ENCODE data around the gene ABCB1. TPM values are rescaled to one million over a fixed set of nuclear protein-coding genes. Genes with fewer than 3 reads are reported as not detected.
"Not testable (repeated sequence)": the region's sequence is repeated elsewhere in the genome, so short reads cannot be mapped to it uniquely, and the experiment has no call there.

ABCB1 gene
- total RNA-seq, 2 donors from 2014 or later = 1.5 to 3.0 TPM

DNA sequence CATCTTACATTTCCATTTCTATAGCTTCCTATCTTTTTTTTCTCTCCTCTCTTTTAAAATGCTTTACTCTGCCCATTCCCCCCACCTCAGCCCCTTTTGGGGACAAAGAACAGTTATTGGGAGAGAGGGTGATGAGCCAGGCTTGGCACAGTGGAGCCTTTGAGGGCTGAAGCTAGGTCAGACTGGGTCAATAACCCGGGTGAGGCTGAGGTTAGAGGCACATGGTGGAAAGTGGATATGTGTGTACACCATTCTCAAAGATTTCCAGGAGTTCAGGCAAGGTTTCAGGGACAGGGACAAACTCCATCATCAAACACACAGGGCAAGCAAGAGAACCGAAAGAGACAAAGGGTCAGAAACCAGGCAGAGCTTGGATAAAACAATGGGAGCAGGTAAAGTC, 136.7 kb downstream of the ABCB1 start:
- no peaks in the 10 kb centered on the region for H3K9me3 ChIP-seq

DNA sequence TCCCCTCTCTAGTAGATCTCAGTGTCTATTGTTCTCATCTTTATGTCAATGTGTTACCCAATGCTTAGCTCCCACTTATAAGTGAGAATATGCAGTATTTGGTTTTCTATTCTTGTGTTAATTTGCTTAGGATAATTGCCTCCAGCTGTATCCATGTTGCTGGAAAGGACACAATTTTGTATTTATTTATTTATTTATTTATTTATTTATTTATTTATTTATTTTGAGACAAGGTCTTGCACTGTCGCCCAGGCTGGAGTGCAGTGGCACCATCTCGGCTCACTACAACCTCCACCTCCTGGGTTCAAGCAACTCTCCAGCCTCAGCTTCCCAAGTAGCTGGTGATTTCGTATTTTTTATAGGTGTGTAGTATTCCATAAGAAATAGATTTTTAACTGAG, 140.2 kb downstream of the ABCB1 start:
- H3K4me1 ChIP-seq; H3K27ac ChIP-seq; H3K4me3 ChIP-seq; DNase-seq (ENCODE audit: low spot score); H3K36me3 ChIP-seq; H3K27me3 ChIP-seq; H3K9me3 ChIP-seq: not testable (repeated sequence)

More for the DNA sequence above, 136.7 kb downstream of the ABCB1 start:
- no peak overlapping the region for H3K4me3 ChIP-seq
- no peaks in the 10 kb centered on the region for H3K36me3 ChIP-seq
- H3K27ac ChIP-seq = no peak overlapping the region
- TF ChIP-seq, protein P1, sequence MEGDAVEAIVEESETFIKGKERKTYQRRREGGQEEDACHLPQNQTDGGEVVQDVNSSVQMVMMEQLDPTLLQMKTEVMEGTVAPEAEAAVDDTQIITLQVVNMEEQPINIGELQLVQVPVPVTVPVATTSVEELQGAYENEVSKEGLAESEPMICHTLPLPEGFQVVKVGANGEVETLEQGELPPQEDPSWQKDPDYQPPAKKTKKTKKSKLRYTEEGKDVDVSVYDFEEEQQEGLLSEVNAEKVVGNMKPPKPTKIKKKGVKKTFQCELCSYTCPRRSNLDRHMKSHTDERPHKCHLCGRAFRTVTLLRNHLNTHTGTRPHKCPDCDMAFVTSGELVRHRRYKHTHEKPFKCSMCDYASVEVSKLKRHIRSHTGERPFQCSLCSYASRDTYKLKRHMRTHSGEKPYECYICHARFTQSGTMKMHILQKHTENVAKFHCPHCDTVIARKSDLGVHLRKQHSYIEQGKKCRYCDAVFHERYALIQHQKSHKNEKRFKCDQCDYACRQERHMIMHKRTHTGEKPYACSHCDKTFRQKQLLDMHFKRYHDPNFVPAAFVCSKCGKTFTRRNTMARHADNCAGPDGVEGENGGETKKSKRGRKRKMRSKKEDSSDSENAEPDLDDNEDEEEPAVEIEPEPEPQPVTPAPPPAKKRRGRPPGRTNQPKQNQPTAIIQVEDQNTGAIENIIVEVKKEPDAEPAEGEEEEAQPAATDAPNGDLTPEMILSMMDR (IDR thresholded peaks at IDR 0.05) = no peak
- no peaks in the 10 kb centered on the region for H3K27me3 ChIP-seq
- H3K4me1 ChIP-seq = no peaks in the 10 kb centered on the region
- DNase-seq (ENCODE audit: low spot score) = no peak

DNA sequence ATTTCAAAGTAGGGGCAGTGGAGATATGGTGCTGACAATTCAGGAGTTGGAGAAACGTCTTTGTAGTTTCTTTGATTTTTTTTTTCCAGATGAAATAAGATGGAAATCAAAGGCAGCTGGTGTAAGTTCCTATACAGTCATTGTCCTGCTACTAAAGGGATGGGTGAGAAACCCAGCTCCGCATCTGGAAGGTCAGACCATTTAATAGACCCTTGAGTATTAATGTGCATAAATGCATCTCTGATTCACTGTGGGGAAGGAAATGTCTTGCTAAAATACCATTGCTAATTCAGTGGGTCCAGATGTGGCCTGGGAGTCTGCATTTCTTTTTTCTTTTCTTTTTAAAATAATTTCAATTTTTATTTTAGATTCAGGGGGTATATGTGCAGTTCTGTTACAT, 140.7 kb downstream of the ABCB1 start:
- no peaks in the 10 kb centered on the region for H3K4me1 ChIP-seq
- no peak overlapping the region for H3K27ac ChIP-seq
- no peaks in the 10 kb centered on the region for H3K9me3 ChIP-seq
- H3K27me3 ChIP-seq = no peaks in the 10 kb centered on the region
- H3K36me3 ChIP-seq = no peaks in the 10 kb centered on the region
- TF ChIP-seq, protein P1 (IDR thresholded peaks at IDR 0.05) = no peak
- no peak for DNase-seq (ENCODE audit: low spot score)
- H3K4me3 ChIP-seq = no peak overlapping the region

DNA sequence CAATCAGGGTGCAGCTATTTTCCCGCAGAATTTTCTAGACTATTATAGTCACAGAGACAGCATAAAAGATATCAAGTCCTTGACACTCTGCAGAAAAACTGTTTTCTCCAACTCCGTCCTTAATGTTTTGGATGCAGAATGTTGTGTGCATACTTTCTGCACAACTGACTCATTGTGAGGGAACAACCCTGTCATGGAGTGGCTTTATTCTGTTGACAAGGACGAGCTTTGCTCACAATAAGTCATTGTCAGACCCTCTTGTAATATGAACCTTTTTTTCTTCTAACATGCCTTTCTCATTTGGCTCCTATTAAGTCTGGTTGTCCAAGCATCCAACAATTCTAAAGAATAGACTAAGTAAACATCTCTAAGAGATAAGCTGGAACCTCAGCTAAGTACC, 142.5 kb downstream of the ABCB1 start:
- no peak overlapping the region for H3K27ac ChIP-seq
- TF ChIP-seq, protein P1 (IDR thresholded peaks at IDR 0.05) = no peak
- H3K27me3 ChIP-seq = no peaks in the 10 kb centered on the region
- H3K9me3 ChIP-seq = no peaks in the 10 kb centered on the region
- no peak for DNase-seq (ENCODE audit: low spot score)
- no peaks in the 10 kb centered on the region for H3K4me1 ChIP-seq
- no peaks in the 10 kb centered on the region for H3K36me3 ChIP-seq
- no peak overlapping the region for H3K4me3 ChIP-seq

DNA sequence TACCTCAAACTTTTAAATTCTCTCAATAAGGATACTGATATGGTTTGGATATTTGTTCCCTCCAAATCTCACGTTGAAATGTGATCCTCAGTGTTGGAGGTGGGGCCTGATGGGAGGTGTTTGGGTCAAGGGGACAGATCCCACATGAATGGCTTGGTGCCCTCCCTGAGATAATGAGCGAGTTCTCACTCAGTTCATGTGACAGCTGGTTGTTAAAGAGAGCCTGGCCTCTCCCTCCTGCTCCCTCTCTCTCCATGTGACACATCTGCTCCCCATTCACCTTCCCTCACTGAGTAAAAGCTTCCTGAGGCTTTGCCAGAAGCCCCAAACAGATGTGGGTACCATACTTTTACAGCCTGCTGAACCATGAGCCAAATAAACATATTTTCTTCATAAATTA, 144.4 kb downstream of the ABCB1 start:
- Histone ChIP-seq H3K4me1 (no peaks in the 10 kb centered on the region), H3K9me3 (no peaks in the 10 kb centered on the region), H3K27ac (no peak overlapping the region), H3K27me3 (no peaks in the 10 kb centered on the region), H3K36me3 (no peaks in the 10 kb centered on the region), H3K4me3 (no peak overlapping the region)
- TF ChIP-seq, protein P1 (IDR thresholded peaks at IDR 0.05) = no peak
- DNase-seq (ENCODE audit: low spot score) = no peak

Other genes with a start within 250 kb of the ABCB1 start
- 1 to 10 TPM; 4.2 to 7.4 TPM for gene ABCB4, start 125.2 kb downstream of the ABCB1 start, total RNA-seq
- gene RUNDC3B, start 27.5 kb upstream of the ABCB1 start, total RNA-seq = 1 to 10 TPM; 1.5 to 2.5 TPM

Measured in right atrium auricular region (tissue), 2 donors.